ENCODE data around the gene LRIG1. TPM values are rescaled to one million over a fixed set of nuclear protein-coding genes. Genes with fewer than 3 reads are reported as not detected.

LRIG1 gene
- total RNA-seq, 3 donors from 2014 or later = 72.1 to 180 (median 75.3) TPM

GRCh38 chr3:66428733-66429132 lies 72.1 kb downstream of the LRIG1 start:
- Histone ChIP-seq H3K9me3 (no peaks in the 10 kb centered on the region), H3K4me1 (ENCODE audit: low read depth) (peaks cover 12% of the 10 kb centered on the region), H3K36me3 (ENCODE audit: low read depth) (no peaks in the 10 kb centered on the region), H3K4me3 (no peak overlapping the region)
- peak; percentile 72 for ATAC-seq
- intact Hi-C loops (cut with DNase I, micrococcal nuclease) = loop anchor here in 1 of 2 donors (10.0 kb wide), 1 partner anchor 46 kb away; no protein-coding TSS in a partner anchor
- peak in 1 of 3 donors; percentile 40 for DNase-seq
- no peak for TF ChIP-seq CTCF (IDR thresholded peaks at IDR 0.05)

GRCh38 chr3:66427951-66428474 lies 72.8 kb downstream of the LRIG1 start:
- intact Hi-C loops (cut with DNase I, micrococcal nuclease) = loop anchor here in 1 of 2 donors (10.0 kb wide), 1 partner anchor 47 kb away; no protein-coding TSS in a partner anchor
- Histone ChIP-seq H3K9me3 (no peaks in the 10 kb centered on the region), H3K36me3 (ENCODE audit: low read depth) (no peaks in the 10 kb centered on the region), H3K4me1 (ENCODE audit: low read depth) (peaks cover 12% of the 10 kb centered on the region), H3K4me3 (no peak overlapping the region)
- ATAC-seq (no peak), DNase-seq (no peak)
- no peak for TF ChIP-seq CTCF (IDR thresholded peaks at IDR 0.05)

- TF ChIP-seq CTCF (IDR thresholded peaks at IDR 0.05) = no peak
- no peak overlapping the region for H3K4me3 ChIP-seq
- H3K9me3 ChIP-seq = peaks cover under 1% of the 10 kb centered on the region
- DNase-seq (no peak), ATAC-seq (no peak)
- no peaks in the 10 kb centered on the region for H3K36me3 ChIP-seq (ENCODE audit: low read depth)
- peaks cover 12% of the 10 kb centered on the region for H3K4me1 ChIP-seq (ENCODE audit: low read depth)
- intact Hi-C loops (cut with DNase I, micrococcal nuclease) = loop anchor here in 1 of 2 donors (10.0 kb wide), 1 partner anchor 47 kb away; no protein-coding TSS in a partner anchor
These were observed 73.5 kb downstream of the LRIG1 start for GRCh38 chr3:66427352-66427751.

- peaks cover 12% of the 10 kb centered on the region for H3K4me1 ChIP-seq (ENCODE audit: low read depth)
- intact Hi-C loops (cut with DNase I, micrococcal nuclease) = loop anchor here in 1 of 2 donors (10.0 kb wide), 1 partner anchor 49 kb away; no protein-coding TSS in a partner anchor
- TF ChIP-seq CTCF (IDR thresholded peaks at IDR 0.05) = no peak
- no peaks in the 10 kb centered on the region for H3K36me3 ChIP-seq (ENCODE audit: low read depth)
- no peak overlapping the region for H3K4me3 ChIP-seq
- ATAC-seq = no peak
- no peak for DNase-seq
- peaks cover 12% of the 10 kb centered on the region for H3K9me3 ChIP-seq
These were observed 74.7 kb downstream of the LRIG1 start for GRCh38 chr3:66426135-66426534.

GRCh38 chr3:66425576-66426114 lies 75.2 kb downstream of the LRIG1 start:
- ATAC-seq = no peak
- Histone ChIP-seq H3K4me3 (no peak overlapping the region), H3K9me3 (peaks cover 12% of the 10 kb centered on the region), H3K4me1 (ENCODE audit: low read depth) (peaks cover 12% of the 10 kb centered on the region), H3K36me3 (ENCODE audit: low read depth) (no peaks in the 10 kb centered on the region)
- intact Hi-C loops (cut with DNase I, micrococcal nuclease) = loop anchor here in 1 of 2 donors (10.0 kb wide), 1 partner anchor 49 kb away; no protein-coding TSS in a partner anchor
- DNase-seq = no peak
- no peak for TF ChIP-seq CTCF (IDR thresholded peaks at IDR 0.05)
